Stimulated activated CD8-positive, alpha-beta memory T cell treated with anti-CD3 and anti-CD28 coated beads, Interleukin-15, amount 100 ng/mL, for 24 hours (primary cell): Measurements from ENCODE around the gene BPIFB1.

Source experiments
- DNase-seq: peaks from one replicate; pipeline ENCODE4 v3.0.0-alpha.2; 2020; ENCODE audit warnings: low read depth

Gene BPIFB1

GRCh38 chr20:33272155-33272873 is 10.7 kb upstream of the BPIFB1 start:
- DNase-seq: no peak

GRCh38 chr20:33273117-33273851 is 9.7 kb upstream of the BPIFB1 start:
- DNase-seq: no peak

GRCh38 chr20:33275215-33275614 is 7.8 kb upstream of the BPIFB1 start:
- DNase-seq: no peak

- no peak for DNase-seq
Measured at GRCh38 chr20:33275871-33276270, 7.1 kb upstream of the BPIFB1 start.

- DNase-seq: no peak
Measured at GRCh38 chr20:33276303-33277113, 6.5 kb upstream of the BPIFB1 start.

- DNase-seq: no peak
Measured at GRCh38 chr20:33277471-33278441, 5.3 kb upstream of the BPIFB1 start.

GRCh38 chr20:33278700-33279099 is 4.3 kb upstream of the BPIFB1 start:
- DNase-seq: no peak

GRCh38 chr20:33279261-33279910 is 3.6 kb upstream of the BPIFB1 start:
- DNase-seq: no peak

GRCh38 chr20:33280000-33280680 is 2.9 kb upstream of the BPIFB1 start:
- no peak for DNase-seq

- no peak for DNase-seq
Measured at GRCh38 chr20:33280775-33281174, 2.2 kb upstream of the BPIFB1 start.

- DNase-seq: no peak
Measured at GRCh38 chr20:33281550-33282146, 1.4 kb upstream of the BPIFB1 start.

GRCh38 chr20:33282196-33282934 is 649 bp upstream of the BPIFB1 start:
- DNase-seq: no peak

- no peak for DNase-seq
Measured at GRCh38 chr20:33284284-33284683, 1.3 kb downstream of the BPIFB1 start.

- no peak for DNase-seq
Measured at GRCh38 chr20:33284937-33285336, 1.9 kb downstream of the BPIFB1 start.

GRCh38 chr20:33285861-33286495 is 3.0 kb downstream of the BPIFB1 start:
- no peak for DNase-seq

GRCh38 chr20:33287884-33288283 is 4.9 kb downstream of the BPIFB1 start:
- no peak for DNase-seq

- DNase-seq: no peak
Measured at GRCh38 chr20:33290852-33291251, 7.8 kb downstream of the BPIFB1 start.

GRCh38 chr20:33291416-33291815 is 8.4 kb downstream of the BPIFB1 start:
- DNase-seq: no peak

- DNase-seq: peak; percentile 53
Measured at GRCh38 chr20:33291830-33292355, 8.9 kb downstream of the BPIFB1 start.
